Thyroid gland (tissue), 4 donors: ENCODE results near the gene SLC15A1.

Experiments used
- CTCF ChIP-seq, 6 experiments: fragments of 200-600 bp in 3 of 6; fragments of 450-650 bp in 3 of 6; sonication (generic) in 3 of 6; IDR thresholded peaks; one replicate each; pipeline ENCODE4 v1.5.1; 2016 to 2019; ENCODE audit warnings: antibody characterized with exemption in 6 of 6, mild to moderate bottlenecking in 2 of 6, inconsistent platforms in 1 of 6, moderate library complexity in 1 of 6
- POLR2A ChIP-seq, 2 donors: fragments of 450-650 bp; IDR thresholded peaks; one replicate each; pipeline ENCODE4 v1.6.1; 2017; ENCODE audit warnings: antibody characterized with exemption in 2 of 2, mild to moderate bottlenecking in 2 of 2, moderate library complexity in 1 of 2

- TF ChIP-seq CTCF (IDR thresholded peaks at IDR 0.05) (no peak), POLR2A (IDR thresholded peaks at IDR 0.05) (no peak)
These were observed 39.8 kb upstream of the SLC15A1 start for GRCh38 chr13:98792321-98792720.
